Embryonic facial prominence (tissue), 1 donor: Measurements from ENCODE around the gene WFS1.

Source experiments
- DNase-seq: peaks from one replicate; pipeline ENCODE4 v3.0.0-alpha.2; 2016; ENCODE audit errors: extremely low spot score

Gene WFS1

GRCh38 chr4:6279582-6280289, 10.1 kb downstream of the WFS1 start:
- DNase-seq: no peak

DNA sequence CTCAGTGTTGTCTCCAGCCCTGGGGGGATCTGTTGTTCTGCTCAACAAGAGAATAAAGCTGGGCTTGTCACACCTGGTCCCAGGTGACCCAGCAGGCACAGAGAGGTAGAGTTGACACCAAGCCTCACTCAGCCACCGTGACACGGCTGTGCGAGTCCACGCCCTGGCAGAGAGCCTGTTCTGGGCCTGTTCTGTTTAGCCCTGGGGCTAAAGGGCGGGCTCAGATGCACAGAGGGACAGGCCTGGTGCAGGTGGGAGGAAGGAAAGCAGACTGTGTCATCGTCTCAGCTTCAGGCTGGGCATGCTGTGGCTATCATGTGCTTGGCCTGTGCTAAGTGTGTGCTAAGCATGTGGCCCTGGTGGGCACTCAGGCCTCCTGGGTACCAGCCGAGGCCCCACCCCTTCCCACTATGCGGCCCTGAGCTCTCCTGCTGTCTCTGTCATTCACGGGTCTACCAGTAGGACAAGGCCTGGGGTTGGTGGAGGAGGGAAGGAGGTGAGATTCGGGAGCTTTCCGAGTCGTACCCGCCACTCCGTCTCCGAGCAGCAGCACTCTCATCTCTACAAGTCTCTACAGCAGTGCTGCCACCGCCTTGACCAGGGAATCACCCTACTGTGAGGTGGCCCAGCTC, 10.8 kb downstream of the WFS1 start:
- DNase-seq: no peak

DNA sequence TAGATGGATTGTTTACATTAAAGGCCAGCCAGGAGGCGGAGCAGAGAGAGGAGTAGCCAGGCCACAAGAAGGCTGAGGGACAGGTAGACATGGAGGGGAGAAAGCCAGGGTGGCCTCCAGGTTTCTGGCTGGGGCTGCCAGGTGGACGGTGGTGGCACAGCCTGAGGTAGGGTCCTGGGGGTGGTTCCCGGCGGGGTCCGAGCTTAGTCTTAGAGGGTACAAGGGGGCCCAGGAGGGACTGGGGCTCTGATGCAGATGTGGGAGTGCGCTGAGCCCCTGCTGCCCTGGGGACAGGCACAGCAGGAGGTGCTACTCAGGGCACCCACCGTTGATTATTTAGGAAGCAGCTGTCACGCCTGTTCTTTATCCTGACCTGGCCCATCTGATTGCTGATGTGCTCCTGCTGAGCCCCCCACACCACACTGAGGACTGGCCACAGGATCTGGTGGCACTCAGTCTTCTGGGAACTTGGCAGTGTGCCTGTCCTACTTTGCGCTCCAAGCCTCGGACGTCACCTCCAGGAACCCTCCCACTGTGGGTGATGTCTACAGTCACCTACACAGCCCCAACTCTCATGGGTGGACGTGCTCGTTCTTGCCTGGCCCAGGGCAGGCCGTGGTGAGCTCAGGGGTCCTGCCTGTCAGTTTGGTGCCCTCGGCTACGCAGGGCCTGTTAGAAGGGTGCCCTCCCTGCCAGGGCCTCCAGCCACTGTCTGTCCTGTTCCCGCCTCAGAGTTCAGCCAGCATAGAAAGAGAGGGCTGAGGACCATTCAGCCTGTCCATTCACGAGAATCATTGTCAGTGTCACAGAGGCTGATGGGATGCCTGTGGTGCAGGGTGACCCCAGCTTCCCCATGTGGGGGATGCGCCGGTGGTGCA, 12.0 kb downstream of the WFS1 start:
- DNase-seq: no peak

DNA sequence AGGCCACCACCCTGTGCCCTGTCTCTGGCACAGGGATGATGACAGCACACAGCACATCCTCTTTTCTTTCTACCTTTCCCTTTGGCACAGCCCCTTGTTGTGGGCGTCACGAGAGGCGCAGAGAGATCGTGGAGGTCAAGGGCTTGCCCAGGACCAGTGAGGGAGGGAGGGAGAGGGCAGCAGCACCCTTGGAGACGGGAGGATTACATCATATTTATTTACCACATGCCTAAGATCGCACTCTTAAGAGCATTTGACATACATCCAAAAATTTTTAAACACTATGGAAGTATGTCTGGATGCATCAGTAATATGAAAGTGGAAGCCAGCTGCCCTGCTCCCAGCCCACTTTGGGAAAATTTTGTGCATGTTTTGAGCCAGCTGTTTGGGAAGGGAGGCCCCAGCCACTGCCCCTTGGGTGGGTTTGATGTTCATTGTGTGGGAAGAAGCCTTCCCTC, 12.7 kb downstream of the WFS1 start:
- DNase-seq: no peak

GRCh38 chr4:6283282-6283681, 13.6 kb downstream of the WFS1 start:
- DNase-seq: no peak

GRCh38 chr4:6287017-6287788, 17.6 kb downstream of the WFS1 start:
- no peak for DNase-seq

DNA sequence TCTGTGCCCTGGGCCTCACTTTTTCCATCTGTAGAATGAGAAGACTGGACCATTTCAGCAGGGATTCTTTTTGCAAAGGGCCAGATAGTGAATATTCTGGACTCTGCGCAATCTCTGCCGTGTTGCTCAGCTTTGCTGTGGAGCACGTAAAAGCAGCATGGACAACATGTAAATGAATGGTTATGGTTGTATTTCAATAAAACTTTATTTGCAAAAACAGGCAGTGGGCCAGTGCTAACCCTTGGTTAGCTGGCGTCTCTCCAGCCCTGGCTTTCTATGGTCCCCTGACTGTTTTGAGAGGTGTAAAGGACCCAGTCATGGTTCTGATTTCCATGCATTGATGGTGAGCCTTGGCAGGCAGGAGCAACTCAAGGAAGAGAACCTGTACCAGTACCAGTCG, 18.7 kb downstream of the WFS1 start:
- DNase-seq: no peak

DNA sequence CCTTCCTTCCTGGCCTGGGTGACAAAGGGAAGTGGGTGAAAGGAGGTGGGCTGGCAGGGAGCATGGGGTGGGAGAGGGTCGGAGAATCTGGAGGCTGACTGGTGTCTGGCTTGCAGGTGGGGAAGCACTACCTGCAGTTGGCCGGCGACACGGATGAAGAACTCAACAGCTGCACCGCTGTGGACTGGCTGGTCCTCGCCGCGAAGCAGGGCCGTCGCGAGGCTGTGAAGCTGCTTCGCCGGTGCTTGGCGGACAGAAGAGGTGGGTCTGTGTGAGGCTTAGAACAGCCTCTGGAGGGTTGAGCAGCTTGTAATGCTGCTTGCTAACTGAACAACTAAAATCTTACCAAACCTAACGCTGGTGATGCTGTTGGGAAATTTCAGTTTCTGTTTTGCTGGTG, 19.2 kb downstream of the WFS1 start:
- DNase-seq: no peak

DNA sequence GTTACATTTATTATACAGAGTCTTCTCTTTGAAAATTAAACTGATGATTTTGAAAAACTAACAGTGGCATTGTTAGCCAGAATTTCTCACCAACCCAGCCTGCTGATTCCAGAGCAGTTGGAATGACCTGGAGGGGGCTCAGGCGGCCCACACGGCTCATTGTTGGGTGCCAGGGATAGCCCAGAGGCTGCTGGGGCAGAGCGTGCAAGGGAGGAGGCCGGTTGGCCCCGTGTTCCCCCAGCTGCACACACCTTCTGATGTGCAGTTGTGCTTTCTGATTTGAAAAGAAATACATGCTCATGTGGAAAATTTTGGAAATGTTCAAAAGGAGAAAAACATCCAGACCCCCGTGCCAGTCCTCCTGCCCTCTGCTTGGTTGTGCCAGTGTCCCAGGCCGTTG, 20.6 kb downstream of the WFS1 start:
- no peak for DNase-seq

GRCh38 chr4:6290769-6291547, 21.3 kb downstream of the WFS1 start:
- DNase-seq: no peak

DNA sequence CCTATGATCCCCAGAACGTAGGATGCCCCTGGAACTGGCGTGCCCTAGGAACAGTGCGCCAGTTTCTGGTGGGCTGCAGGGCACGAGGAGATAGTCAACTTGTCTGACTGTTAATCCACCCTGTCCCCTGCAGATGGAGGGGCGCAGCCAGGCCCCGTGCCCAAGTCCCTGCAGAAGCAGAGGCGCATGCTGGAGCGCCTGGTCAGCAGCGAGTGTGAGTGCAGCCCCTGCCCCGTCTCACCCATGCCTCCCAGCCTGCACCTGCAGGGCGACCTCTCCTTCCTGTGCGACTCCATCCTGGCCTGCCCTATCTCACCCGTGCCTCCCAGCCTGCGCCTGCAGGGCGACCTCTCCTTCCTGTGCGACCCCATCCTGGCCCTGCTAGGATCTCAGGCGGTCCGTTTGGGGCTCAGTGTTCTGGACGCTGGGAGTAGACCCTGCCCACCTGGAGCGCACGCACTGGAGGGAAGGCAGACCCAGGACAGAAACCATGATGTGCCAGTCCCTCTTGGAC, 22.2 kb downstream of the WFS1 start:
- DNase-seq: no peak

- no peak for DNase-seq
These were observed 22.9 kb downstream of the WFS1 start for GRCh38 chr4:6292376-6293096.

GRCh38 chr4:6293097-6293445, 23.4 kb downstream of the WFS1 start:
- DNase-seq: no peak

DNA sequence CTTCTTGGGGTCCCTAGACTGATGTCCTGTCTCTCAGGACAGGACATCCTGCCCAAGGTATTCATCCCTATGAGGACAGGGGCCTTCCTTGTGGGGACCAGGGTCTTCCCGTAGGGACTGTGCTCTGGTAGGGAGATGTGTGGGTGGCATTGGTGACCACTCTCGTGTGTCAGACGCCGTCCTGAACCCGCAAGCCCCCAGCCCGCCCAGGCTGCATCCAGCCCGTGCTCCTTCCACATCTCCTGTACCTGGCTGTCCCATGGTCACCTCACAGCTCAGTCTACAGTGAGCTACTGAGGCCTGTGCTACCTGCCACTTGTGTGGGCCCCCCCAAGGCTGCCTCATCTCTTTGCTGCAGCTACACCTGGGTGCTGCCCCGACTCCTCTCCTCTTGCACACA, 24.0 kb downstream of the WFS1 start:
- DNase-seq: no peak

DNA sequence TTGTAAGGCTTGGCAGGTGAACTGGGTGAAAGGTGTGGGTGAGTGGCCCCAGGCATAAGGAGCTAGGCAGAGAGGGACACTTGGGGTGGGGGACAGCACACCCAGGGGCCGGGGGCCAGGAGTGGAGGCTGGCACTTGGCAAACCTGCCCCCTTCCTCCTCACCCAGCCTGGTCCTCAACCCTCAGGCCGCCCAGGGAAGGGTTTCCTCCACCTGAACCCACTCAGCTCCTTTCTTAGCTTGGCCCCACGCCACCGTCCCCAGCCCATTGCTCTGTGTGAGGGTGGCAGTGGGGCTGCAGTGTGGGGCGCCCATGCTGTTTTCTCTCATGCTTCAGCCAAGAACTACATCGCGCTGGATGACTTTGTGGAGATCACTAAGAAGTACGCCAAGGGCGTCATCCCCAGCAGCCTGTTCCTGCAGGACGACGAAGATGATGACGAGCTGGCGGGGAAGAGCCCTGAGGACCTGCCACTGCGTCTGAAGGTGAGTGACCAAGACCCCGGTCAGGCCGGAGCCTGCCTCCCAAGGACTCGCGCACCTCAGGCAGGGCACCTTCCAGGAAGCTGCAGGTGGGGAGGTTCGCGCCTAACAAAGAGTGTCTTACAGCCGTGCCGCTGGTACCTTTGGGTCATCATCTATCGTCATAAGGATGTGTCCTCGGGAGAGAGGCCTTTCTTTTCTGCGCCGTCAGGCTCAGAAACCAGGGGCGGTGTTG, 25.2 kb downstream of the WFS1 start:
- no peak for DNase-seq

- no peak for DNase-seq
These were observed 25.8 kb downstream of the WFS1 start for GRCh38 chr4:6295495-6295894.

DNA sequence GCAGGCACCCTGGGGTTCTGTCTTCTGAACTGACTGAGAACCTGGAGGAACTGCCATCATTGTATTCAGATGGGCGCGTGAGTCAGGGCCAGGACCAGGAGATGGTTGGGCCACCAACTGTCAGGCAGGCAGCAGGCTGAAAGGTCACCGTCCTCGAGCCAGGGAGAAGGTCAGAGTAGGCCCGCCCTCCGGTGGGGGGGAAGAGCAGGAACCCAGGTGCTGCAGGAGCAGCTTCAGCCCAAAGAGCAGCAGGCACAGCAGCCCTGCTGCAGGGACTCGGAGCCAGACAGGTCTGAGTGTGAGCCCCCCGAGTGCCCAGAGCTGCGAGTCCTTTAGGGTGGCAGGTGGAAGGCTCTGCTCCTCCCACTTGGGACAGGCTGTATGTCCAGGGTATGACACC, 26.4 kb downstream of the WFS1 start:
- no peak for DNase-seq

- DNase-seq: no peak
These were observed 27.7 kb downstream of the WFS1 start for GRCh38 chr4:6297266-6297815.

DNA sequence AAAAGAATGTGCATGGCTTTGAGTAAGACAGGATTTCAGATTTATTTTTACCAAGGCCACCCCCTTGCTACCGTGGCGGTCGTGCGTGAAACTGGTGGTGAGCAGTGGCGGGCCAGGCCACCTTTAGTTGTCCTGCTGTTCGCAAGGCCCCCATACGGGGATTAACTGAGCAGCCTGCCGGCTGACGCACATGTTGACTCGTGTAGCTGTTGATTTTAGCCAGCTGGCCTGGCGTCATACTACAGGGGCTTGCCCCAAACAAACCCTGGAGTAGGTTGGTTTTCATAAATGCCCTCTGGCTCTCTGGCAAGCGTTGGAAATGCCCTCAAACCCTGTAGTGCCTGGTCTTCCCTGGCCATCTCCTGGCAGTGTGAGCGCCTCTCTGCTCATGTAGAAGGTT, 28.4 kb downstream of the WFS1 start:
- DNase-seq: no peak
